Putamen (tissue), 1 donor: Measurements from ENCODE around the gene NEMF.
"Not testable (repeated sequence)": the region's sequence is repeated elsewhere in the genome, so short reads cannot be mapped to it uniquely, and the experiment has no call there.

Experiments
- DNase-seq: peaks from one replicate; pipeline ENCODE4 v3.0.0-alpha.2; 2016; ENCODE audit warnings: low spot score

Gene NEMF

GRCh38 chr14:49852301-49853157 lies at the start of gene NEMF:
Gene NEMF, minus strand, starts transcription at chr14:49852788. Its CDS starts 35 bp downstream, at chr14:49852753.
- peak; percentile 91 for DNase-seq

- no peak for DNase-seq
Measured at GRCh38 chr14:49900973-49901372, 48.4 kb upstream of the NEMF start.

- no peak for DNase-seq
Measured at GRCh38 chr14:49898485-49898884, 45.9 kb upstream of the NEMF start.

- no peak for DNase-seq
Measured at GRCh38 chr14:49897965-49898364, 45.4 kb upstream of the NEMF start.

- no peak for DNase-seq
Measured at GRCh38 chr14:49897414-49897813, 44.8 kb upstream of the NEMF start.

GRCh38 chr14:49896966-49897365 lies 44.4 kb upstream of the NEMF start:
- no peak for DNase-seq

- not testable (repeated sequence) for DNase-seq
Measured at GRCh38 chr14:49896272-49896671, 43.7 kb upstream of the NEMF start.

- DNase-seq, result no peak
Measured at GRCh38 chr14:49895480-49895879, 42.9 kb upstream of the NEMF start.

GRCh38 chr14:49894214-49895107 lies 41.9 kb upstream of the NEMF start:
- DNase-seq, result not testable (repeated sequence)

- DNase-seq, result no peak
Measured at GRCh38 chr14:49893309-49894213, 41.0 kb upstream of the NEMF start.

GRCh38 chr14:49892636-49893308 lies 40.2 kb upstream of the NEMF start, which contains the start of gene ARF6:
Gene ARF6, plus strand, starts transcription at chr14:49893082. Its CDS starts 655 bp downstream, at chr14:49893737.
- DNase-seq, result peak; percentile 98

- DNase-seq, result peak; percentile 81
Measured at GRCh38 chr14:49892301-49892635, 39.7 kb upstream of the NEMF start.

- DNase-seq, result no peak
Measured at GRCh38 chr14:49888293-49888692, 35.7 kb upstream of the NEMF start.

- DNase-seq, result no peak
Measured at GRCh38 chr14:49886523-49886922, 33.9 kb upstream of the NEMF start.

- DNase-seq, result no peak
Measured at GRCh38 chr14:49882826-49883694, 30.5 kb upstream of the NEMF start.

- no peak for DNase-seq
Measured at GRCh38 chr14:49881350-49882001, 28.9 kb upstream of the NEMF start.

GRCh38 chr14:49880267-49881064 lies 27.9 kb upstream of the NEMF start:
- DNase-seq, result no peak

GRCh38 chr14:49879646-49880204 lies 27.1 kb upstream of the NEMF start:
- DNase-seq, result no peak
